ENCODE results near the gene SAFB2.

SAFB2 gene

DNA sequence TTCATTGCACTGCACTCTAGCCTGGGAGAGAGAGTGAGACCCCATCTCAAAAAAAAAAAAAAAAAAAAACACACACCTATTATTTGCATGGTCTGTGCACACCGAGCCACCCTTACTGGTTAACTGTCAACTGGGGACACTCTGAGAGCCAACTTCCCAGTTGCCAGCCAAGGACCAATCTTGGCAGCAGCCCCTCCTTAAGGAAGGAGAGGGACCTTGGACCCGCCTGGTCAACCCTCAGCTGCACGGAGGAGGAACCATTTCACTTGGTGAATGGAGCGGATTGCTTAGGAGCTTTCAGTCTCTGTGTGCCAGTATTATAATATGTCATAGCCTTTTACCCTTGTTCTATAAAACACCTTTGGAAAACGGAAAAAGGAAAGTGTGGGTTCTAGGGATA, 32.8 kb upstream of the SAFB2 start:
- TF ChIP-seq TAF1 (IDR thresholded peaks at IDR 0.05; ENCODE audit: borderline replicate concordance, insufficient read depth, low read length), result no peak
- no peak for TF ChIP-seq SIN3A (IDR thresholded peaks at IDR 0.05; ENCODE audit: borderline replicate concordance, insufficient read depth, low read length)
- no peak for TF ChIP-seq FOXP2 (optimal IDR thresholded peaks at IDR 0.05; ENCODE audit: borderline replicate concordance, extremely low read depth, extremely low read length, insufficient read depth)
- no peak for TF ChIP-seq POLR2AphosphoS5 (IDR thresholded peaks at IDR 0.05; ENCODE audit: low read depth, low read length)
- TF ChIP-seq REST (IDR thresholded peaks at IDR 0.05; ENCODE audit: insufficient read depth in 1 of 2, low read depth in 2 of 2, low read length in 2 of 2), result no peak

DNA sequence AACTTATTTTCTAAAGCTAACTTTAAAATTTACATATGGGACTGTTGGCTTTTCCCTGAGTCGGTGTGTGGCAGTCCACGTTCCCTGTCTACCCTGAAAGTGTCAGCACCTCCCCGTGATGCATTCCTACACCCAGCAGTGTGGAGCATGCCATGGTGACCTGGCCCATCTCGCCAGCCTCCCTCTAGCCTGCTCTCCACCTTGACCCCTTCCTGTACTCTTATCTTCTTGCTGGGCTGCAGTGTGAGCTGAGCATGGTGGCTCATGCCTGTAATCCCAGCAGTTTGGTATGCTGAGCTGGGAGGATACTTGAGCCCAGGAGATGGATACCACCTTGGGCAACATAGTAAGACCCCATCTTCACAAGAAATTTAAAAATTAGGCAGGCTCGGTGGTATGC, 32.4 kb upstream of the SAFB2 start:
- TF ChIP-seq POLR2AphosphoS5 (IDR thresholded peaks at IDR 0.05; ENCODE audit: low read depth, low read length) (no peak), REST (IDR thresholded peaks at IDR 0.05; ENCODE audit: insufficient read depth in 1 of 2, low read depth in 2 of 2, low read length in 2 of 2) (no peak), TAF1 (IDR thresholded peaks at IDR 0.05; ENCODE audit: borderline replicate concordance, insufficient read depth, low read length) (no peak), FOXP2 (optimal IDR thresholded peaks at IDR 0.05; ENCODE audit: borderline replicate concordance, extremely low read depth, extremely low read length, insufficient read depth) (no peak), SIN3A (IDR thresholded peaks at IDR 0.05; ENCODE audit: borderline replicate concordance, insufficient read depth, low read length) (no peak)

GRCh38 chr19:5652261-5652660, 29.7 kb upstream of the SAFB2 start:
- TF ChIP-seq POLR2AphosphoS5 (IDR thresholded peaks at IDR 0.05; ENCODE audit: low read depth, low read length) (no peak), FOXP2 (optimal IDR thresholded peaks at IDR 0.05; ENCODE audit: borderline replicate concordance, extremely low read depth, extremely low read length, insufficient read depth) (no peak), TAF1 (IDR thresholded peaks at IDR 0.05; ENCODE audit: borderline replicate concordance, insufficient read depth, low read length) (no peak), SIN3A (IDR thresholded peaks at IDR 0.05; ENCODE audit: borderline replicate concordance, insufficient read depth, low read length) (no peak), REST (IDR thresholded peaks at IDR 0.05; ENCODE audit: insufficient read depth in 1 of 2, low read depth in 2 of 2, low read length in 2 of 2) (no peak)

DNA sequence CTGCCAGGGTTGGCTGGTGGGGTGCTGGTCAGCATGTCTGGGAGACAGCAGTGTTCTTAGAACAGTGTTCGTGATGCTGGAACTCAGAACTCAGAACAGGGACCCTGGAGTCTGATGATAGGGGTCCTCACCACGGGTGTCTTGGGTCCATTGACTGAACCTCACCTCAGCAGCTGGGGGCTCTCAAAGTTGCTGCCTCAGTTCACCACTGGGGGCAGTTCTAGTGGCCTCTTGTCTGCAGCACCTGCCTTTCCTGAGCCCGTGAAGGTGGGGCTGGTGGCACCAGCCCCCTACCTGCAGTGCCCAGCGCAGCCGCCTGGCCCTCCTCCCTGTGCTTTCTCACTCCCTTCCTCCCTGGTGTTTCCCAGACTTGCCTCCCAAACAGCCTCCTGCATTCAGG, 28.8 kb upstream of the SAFB2 start:
- TF ChIP-seq POLR2AphosphoS5 (IDR thresholded peaks at IDR 0.05; ENCODE audit: low read depth, low read length) (no peak), TAF1 (IDR thresholded peaks at IDR 0.05; ENCODE audit: borderline replicate concordance, insufficient read depth, low read length) (no peak), SIN3A (IDR thresholded peaks at IDR 0.05; ENCODE audit: borderline replicate concordance, insufficient read depth, low read length) (no peak), FOXP2 (optimal IDR thresholded peaks at IDR 0.05; ENCODE audit: borderline replicate concordance, extremely low read depth, extremely low read length, insufficient read depth) (no peak), REST (IDR thresholded peaks at IDR 0.05; ENCODE audit: insufficient read depth in 1 of 2, low read depth in 2 of 2, low read length in 2 of 2) (no peak)

DNA sequence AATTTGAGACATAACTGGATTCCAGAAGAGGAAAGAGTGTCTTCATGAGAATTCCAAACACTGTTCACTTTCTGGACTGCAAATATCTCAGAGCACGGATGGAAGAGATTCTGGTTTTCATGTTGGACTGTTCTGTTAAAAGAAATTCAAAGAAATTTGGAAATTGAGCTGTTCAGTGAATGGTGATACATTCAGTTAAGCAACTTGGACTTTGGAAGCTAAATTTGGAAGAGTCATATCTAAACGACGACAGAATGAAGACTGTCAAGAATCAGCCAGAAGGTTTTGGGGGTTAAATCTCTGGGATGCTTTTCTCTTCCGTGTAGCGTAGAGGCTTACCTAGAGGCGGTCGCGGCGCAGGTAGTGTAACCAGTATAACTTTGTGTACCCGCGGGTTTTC, 25.9 kb upstream of the SAFB2 start:
- TF ChIP-seq REST (IDR thresholded peaks at IDR 0.05; ENCODE audit: insufficient read depth in 1 of 2, low read depth in 2 of 2, low read length in 2 of 2), result no peak
- no peak for TF ChIP-seq SIN3A (IDR thresholded peaks at IDR 0.05; ENCODE audit: borderline replicate concordance, insufficient read depth, low read length)
- TF ChIP-seq TAF1 (IDR thresholded peaks at IDR 0.05; ENCODE audit: borderline replicate concordance, insufficient read depth, low read length), result no peak
- TF ChIP-seq FOXP2 (optimal IDR thresholded peaks at IDR 0.05; ENCODE audit: borderline replicate concordance, extremely low read depth, extremely low read length, insufficient read depth), result no peak
- TF ChIP-seq POLR2AphosphoS5 (IDR thresholded peaks at IDR 0.05; ENCODE audit: low read depth, low read length), result no peak

Measured in PFSK-1 (cell line).